HepG2 (cell line): ENCODE measurements around the gene GNB3. TPM values are rescaled to one million over a fixed set of nuclear protein-coding genes. Genes with fewer than 3 reads are reported as not detected.
A peak's percentile ranks its signal among the peaks of the same experiment; 100 is the strongest.

Source experiments
- AKAP8 ChIP-seq: sonication (generic); formaldehyde crosslinking; IDR thresholded peaks from 2 replicates; pipeline ENCODE4 v1.5.1; 2020; ENCODE audit warnings: mild to moderate bottlenecking, missing genetic modification reagents
- BCL3 ChIP-seq: sonication (generic); formaldehyde crosslinking; IDR thresholded peaks from 2 replicates; pipeline ENCODE4 v1.5.1; 2020; ENCODE audit warnings: mild to moderate bottlenecking, missing genetic modification reagents, moderate library complexity
- CCAR2 ChIP-seq: fragments of 200-400 bp; formaldehyde crosslinking; optimal IDR thresholded peaks from 2 replicates; pipeline ENCODE3; 2018; ENCODE audit warnings: low read depth, mild to moderate bottlenecking, low read length, moderate library complexity
- ELF4 ChIP-seq: sonication (generic); formaldehyde crosslinking; IDR thresholded peaks from 2 replicates; pipeline ENCODE4 v1.5.0; 2020; ENCODE audit warnings: missing genetic modification reagents, mild to moderate bottlenecking, moderate library complexity, borderline replicate concordance
- EZH2 ChIP-seq: conservative IDR thresholded peaks from 2 replicates; pipeline ENCODE4 v1.6.1; 2012; ENCODE audit warnings: mild to moderate bottlenecking, low read depth, low read length, moderate library complexity
- MXD3 ChIP-seq: IDR thresholded peaks from 2 replicates; pipeline ENCODE4 v1.6.1; 2016; ENCODE audit warnings: mild to moderate bottlenecking, missing biosample characterization, missing genetic modification reagents
- NFATC3 ChIP-seq: sonication (generic); formaldehyde crosslinking; IDR thresholded peaks from 2 replicates; pipeline ENCODE4 v1.5.1; 2020; ENCODE audit warnings: mild to moderate bottlenecking, missing genetic modification reagents
- NFYC ChIP-seq: IDR thresholded peaks from 2 replicates; pipeline ENCODE4 v1.6.1; 2016; ENCODE audit warnings: missing genetic modification reagents, missing compliant biosample characterization
- NR2C2 ChIP-seq: sonication (generic); formaldehyde crosslinking; IDR thresholded peaks from 2 replicates; pipeline ENCODE4 v1.4.0; 2020; ENCODE audit warnings: missing genetic modification reagents, mild to moderate bottlenecking, moderate library complexity, borderline replicate concordance
- RBM39 ChIP-seq: fragments of 200-400 bp; formaldehyde crosslinking; IDR thresholded peaks from one replicate; pipeline ENCODE4 v1.6.1; 2018; ENCODE audit warnings: antibody characterized with exemption, mild to moderate bottlenecking, low read depth, low read length; ENCODE audit not compliant: poor library complexity, severe bottlenecking
- REST ChIP-seq, 2 experiments: IDR thresholded peaks; 2 replicates each; pipeline ENCODE4 v1.6.1; 2011 to 2012; ENCODE audit warnings: low read length in 2 of 2, borderline replicate concordance in 1 of 2, low read depth in 1 of 2, mild to moderate bottlenecking in 1 of 2, moderate library complexity in 1 of 2
- SMARCC2 ChIP-seq: fragments of 450-650 bp; IDR thresholded peaks from 2 replicates; pipeline ENCODE4 v1.6.1; 2017; ENCODE audit warnings: antibody characterized with exemption, mild to moderate bottlenecking
- SUZ12 ChIP-seq: fragments of 150-350 bp; IDR thresholded peaks from 2 replicates; pipeline ENCODE4 v1.6.1; 2014; ENCODE audit warnings: low read depth, low read length
- TCF7 ChIP-seq: sonication (generic); IDR thresholded peaks from 2 replicates; pipeline ENCODE4 v1.6.1; 2016; ENCODE audit warnings: antibody characterized with exemption, low read depth
- TERF1 ChIP-seq: sonication (generic); formaldehyde crosslinking; IDR thresholded peaks from 2 replicates; pipeline ENCODE4 v1.8.0; 2022; ENCODE audit warnings: mild to moderate bottlenecking, missing genetic modification reagents, moderate library complexity
- ZBTB21 ChIP-seq: sonication (generic); formaldehyde crosslinking; IDR thresholded peaks from 2 replicates; pipeline ENCODE4 v1.4.0; 2020; ENCODE audit warnings: missing genetic modification reagents
- ZFP91 ChIP-seq: sonication (generic); formaldehyde crosslinking; IDR thresholded peaks from 2 replicates; pipeline ENCODE4 v1.9.0; 2022; ENCODE audit warnings: missing genetic modification reagents, mild to moderate bottlenecking, borderline replicate concordance
- ZFY ChIP-seq: sonication (generic); formaldehyde crosslinking; IDR thresholded peaks from 2 replicates; pipeline ENCODE4 v1.4.0; 2020; ENCODE audit warnings: missing genetic modification reagents
- ZNF558 ChIP-seq: sonication (generic); formaldehyde crosslinking; IDR thresholded peaks from 2 replicates; pipeline ENCODE4 v1.9.0; 2022; ENCODE audit warnings: mild to moderate bottlenecking, missing genetic modification reagents, borderline replicate concordance
- polyA plus RNA-seq, 8 experiments: library from polyadenylated mRNA; depleted of rRNA in 3 of 8; stranded (reverse) in 7 of 8; unstranded in 1 of 8; fragments of >200 nt; fragmentation: Illumina TruSeq in 4 of 8; extraction: Trizol in 4 of 8; gene quantifications; 2 replicates each; pipeline versions ENCODE4 v1.2.1 to v1.2.3, GENCODE V29; 2011 to 2016; ENCODE audit warnings: low read depth in 4 of 8, missing spikeins in 1 of 8, mixed read lengths in 1 of 8; ENCODE audit not compliant: insufficient read depth in 1 of 8
- total RNA-seq, 5 experiments: library from RNA; depleted of rRNA; stranded (reverse); fragments of >200 nt; fragmentation: Illumina TruSeq; extraction: Trizol; gene quantifications; 2 replicates each; pipeline ENCODE4 v1.2.3, GENCODE V29; 2016; ENCODE audit warnings: low read depth in 1 of 5

GNB3 gene
- total and polyA plus RNA-seq, 2 of the 13 experiments (the other 11 are each of a cell fraction or from before 2014, with no cell fraction given), result 1.3 to 3.6 TPM

GRCh38 chr12:6867413-6868210 lies 26.9 kb downstream of the GNB3 start, which contains the start of gene TPI1 (continued):
- peak in 1 of 2 experiments; percentile 79; a peak in 1 of 4 replicates for TF ChIP-seq REST (IDR thresholded peaks at IDR 0.05; ENCODE audit: borderline replicate concordance in 1 of 2, low read depth in 1 of 2, low read length in 2 of 2)
- no peak; the same call in 1 of the 2 replicates for TF ChIP-seq ZNF558
- peak; percentile 90 for TF ChIP-seq RBM39
- no peak for TF ChIP-seq TCF7
- TF ChIP-seq BCL3, result peak; percentile 34; the same call in 1 of the 2 replicates
- TF ChIP-seq SMARCC2, result no peak
- TF ChIP-seq TERF1, result no peak
- TF ChIP-seq AKAP8, result peak; percentile 94; the same call in 1 of the 2 replicates
- no peak for TF ChIP-seq SUZ12
- peak; percentile 84 for TF ChIP-seq MXD3 (CRISPR knock-in tag)
- no peak; the same call in 1 of the 2 replicates for TF ChIP-seq ZBTB21
- no peak for TF ChIP-seq ELF4 (CRISPR knock-in tag)
- TF ChIP-seq NFYC (CRISPR knock-in tag), result peak; percentile 43; the same call in 1 of the 2 replicates
- no peak for TF ChIP-seq NFATC3 (CRISPR knock-in tag)
- 0 out of 2 replicates have a peak, but pooled peaks have one; percentile 19 for TF ChIP-seq NR2C2 (CRISPR knock-in tag)
- TF ChIP-seq ZFP91 (CRISPR knock-in tag), result no peak; the same call in 1 of the 2 replicates
- peak; percentile 72 for TF ChIP-seq ZFY (CRISPR knock-in tag)
- no peak for TF ChIP-seq CCAR2
- TF ChIP-seq EZH2, result no peak
